Natural killer cell treated with Interleukin-12 subunit alpha and Interleukin-12 subunit beta and Interleukin-15 and Interleukin-18, amount 100 ng/mL, for 72 hours (primary cell): Measurements from ENCODE around the gene SIRPD. TPM values are rescaled to one million over a fixed set of nuclear protein-coding genes. Genes with fewer than 3 reads are reported as not detected.

Experiments
- total RNA-seq, 2 donors: library from RNA; stranded (reverse); gene quantifications; one replicate each; pipeline ENCODE4 v1.2.3, GENCODE V29; 2022

Gene SIRPD
- total RNA-seq, 2 donors from 2014 or later: not detected

Other genes starting within 250 kb of the SIRPD start
- 1 to 10 TPM in 1 of 2 donors, under 1 TPM in 1; 0.89 to 1.5 TPM for gene SDCBP2, start 228.6 kb downstream of the SIRPD start, total RNA-seq
- gene FKBP1A, start 164.7 kb downstream of the SIRPD start, total RNA-seq: 100 to 1,000 TPM; 167 to 229 TPM
- gene NSFL1C, start 90.9 kb downstream of the SIRPD start, total RNA-seq: 10 to 100 TPM; 73.6 to 99.9 TPM
- not detected for gene SIRPB2, start 66.3 kb downstream of the SIRPD start, total RNA-seq
- gene SIRPB1, start 62.3 kb upstream of the SIRPD start, total RNA-seq: 1 to 10 TPM in 1 of 2 donors, not detected in 1; 2.7 TPM
- gene SIRPG, start 100.1 kb upstream of the SIRPD start, total RNA-seq: 1 to 10 TPM; 1.3 to 2.4 TPM